Astrocyte of the cerebellum (primary cell): ENCODE results near the gene CA10.
A peak's percentile ranks its signal among the peaks of the same experiment; 100 is the strongest.

Experiments used
- DNase-seq: peaks from one replicate; pipeline ENCODE4 v3.0.0-alpha.2; 2011; ENCODE audit warnings: low read depth
- H3K4me3 ChIP-seq: 2 replicates; pipeline ENCODE4 v1.5.1; 2011; ENCODE audit warnings: mild to moderate bottlenecking, low read depth, low read length, moderate library complexity
- CTCF ChIP-seq: IDR thresholded peaks from 2 replicates; pipeline ENCODE4 v1.5.1; 2012; ENCODE audit warnings: low read length, low read depth, moderate library complexity, mild to moderate bottlenecking; ENCODE audit errors: missing control alignments
- in situ Hi-C: cut with HindIII; loops from 2 replicates; pipeline ENCODE4 v1.10.0; 2017; ENCODE audit warnings: low sequenced_read_pairs

Gene CA10

GRCh38 chr17:51888816-51889215 is 269.7 kb downstream of the CA10 start:
- TF ChIP-seq CTCF, result no peak
- in situ Hi-C loops, result no loop called here
- no peak overlapping the region for H3K4me3 ChIP-seq
- no peak for DNase-seq

DNA sequence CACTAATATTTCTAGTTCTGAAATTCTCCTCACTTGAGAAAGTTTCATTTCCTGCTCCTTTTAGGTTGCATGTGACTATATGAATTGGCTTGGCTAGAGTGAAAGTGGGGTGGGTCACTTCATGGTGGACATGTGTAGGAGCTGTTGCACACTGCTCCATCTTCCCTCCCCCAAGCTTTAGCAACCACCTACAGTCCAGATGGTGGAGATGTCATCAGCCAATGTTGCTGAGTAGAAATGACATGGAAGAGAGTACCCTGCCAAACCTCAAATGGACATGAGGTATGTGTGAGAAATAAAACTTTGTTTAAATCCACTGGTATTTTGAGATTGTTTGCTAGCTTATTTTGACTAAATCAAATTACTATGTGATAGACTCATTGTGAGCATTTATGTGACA is 281.5 kb downstream of the CA10 start:
- TF ChIP-seq CTCF, result no peak
- no peak for DNase-seq
- in situ Hi-C loops, result no loop called here
- H3K4me3 ChIP-seq, result no peak overlapping the region

DNA sequence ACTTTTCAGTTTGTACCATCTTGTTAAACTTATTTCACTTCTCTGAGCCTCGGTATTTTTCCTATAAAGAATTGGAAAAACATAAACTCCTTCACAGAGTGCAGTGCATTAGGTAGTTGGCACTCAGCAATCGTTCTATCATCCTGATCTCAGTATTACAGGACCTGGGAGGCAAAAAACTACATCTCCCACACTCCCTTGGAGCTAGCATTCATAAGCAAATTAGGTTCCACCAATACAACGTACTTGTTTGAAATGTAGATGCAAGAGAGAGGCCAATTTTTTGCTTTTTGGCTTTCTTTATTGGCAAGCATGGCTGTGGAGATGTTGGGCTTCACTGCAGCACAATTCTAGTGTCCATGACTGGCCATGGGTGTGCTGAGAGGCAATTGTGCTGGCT is 285.2 kb downstream of the CA10 start:
- in situ Hi-C loops, result no loop called here
- DNase-seq, result no peak
- no peak for TF ChIP-seq CTCF
- no peak overlapping the region for H3K4me3 ChIP-seq

GRCh38 chr17:51869387-51869786 is 289.1 kb downstream of the CA10 start:
- TF ChIP-seq CTCF, result no peak
- DNase-seq, result no peak
- in situ Hi-C loops, result no loop called here
- H3K4me3 ChIP-seq, result no peak overlapping the region

DNA sequence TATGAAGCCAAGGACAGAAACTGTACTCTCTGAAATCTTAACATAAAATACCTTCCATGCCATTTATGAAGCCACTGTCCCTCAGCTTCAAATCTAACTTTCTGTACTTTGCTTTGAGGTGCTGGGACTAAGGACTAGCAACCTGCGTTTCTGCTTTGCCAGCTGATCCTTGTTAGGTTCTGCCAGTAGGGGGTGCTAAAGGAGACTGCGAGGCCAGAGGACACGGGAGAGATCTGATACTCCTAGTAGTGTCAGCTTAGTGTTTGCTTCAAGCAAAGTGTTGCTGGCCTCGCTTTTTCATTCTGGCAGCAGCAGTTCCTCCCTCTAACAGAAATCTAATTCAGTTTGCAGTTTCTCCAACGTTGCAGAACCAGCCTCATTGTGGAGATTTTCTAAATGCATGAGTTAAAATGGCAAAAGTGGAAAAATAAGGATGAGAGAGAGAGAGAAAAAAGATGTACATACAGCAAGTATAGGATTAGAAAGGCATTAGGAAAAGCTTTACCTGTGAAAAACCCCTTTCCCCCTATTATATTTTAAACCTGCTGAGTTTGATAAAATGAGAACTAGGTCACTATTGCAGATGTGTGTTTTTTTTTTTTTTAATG is 297.5 kb downstream of the CA10 start:
- peak; percentile 50 for TF ChIP-seq CTCF
- DNase-seq, result no peak
- H3K4me3 ChIP-seq, result no peak overlapping the region
- in situ Hi-C loops, result no loop called here

- in situ Hi-C loops, result no loop called here
Measured at GRCh38 chr17:51857052-51857597, 301.4 kb downstream of the CA10 start.

More at GRCh38 chr17:51857052-51857597, 301.4 kb downstream of the CA10 start:
- TF ChIP-seq CTCF, result no peak
- H3K4me3 ChIP-seq, result no peak overlapping the region
- no peak for DNase-seq
